H1 (cell line): ENCODE measurements around the gene BAIAP2. TPM values are rescaled to one million over a fixed set of nuclear protein-coding genes. Genes with fewer than 3 reads are reported as not detected.

Experiments
- CTCF ChIA-PET: fragments of 300-600 bp; sonication (Branson Sonifier 250); formaldehyde crosslinking; loops from one replicate; lab custom pipeline; 2021; ENCODE audit not compliant: partially characterized antibody; lab: Charles Lee
- POLR2A ChIA-PET: fragments of 300-600 bp; sonication (Branson Sonifier 250); formaldehyde crosslinking; loops from one replicate; lab custom pipeline; 2021; ENCODE audit warnings: inconsistent platforms; ENCODE audit not compliant: partially characterized antibody; lab: Charles Lee
- DNase-seq, 2 experiments: peaks; one replicate each; pipeline versions ENCODE4 v3.0.0 to v3.0.0-alpha.2; 2010 to 2022; ENCODE audit warnings: low spot score in 2 of 2, low read depth in 1 of 2, mixed read lengths in 1 of 2
- FAIRE-seq: peaks from 2 replicates; lab custom pipeline; 2011; peaks lifted over from hg19 to GRCh38; lab: Jason Lieb, UNC
- H2AFZ ChIP-seq: 2 replicates; pipeline ENCODE4 v1.8.1; 2012; ENCODE audit warnings: low read length, inconsistent platforms
- H2AK5ac ChIP-seq: 2 replicates; pipeline ENCODE4 v1.6.1; 2013; ENCODE audit warnings: low read depth, low read length
- H2BK120ac ChIP-seq: replicated peaks from 2 replicates; pipeline ENCODE3; 2013; ENCODE audit warnings: low read depth, low read length, inconsistent platforms
- H2BK12ac ChIP-seq: 2 replicates; pipeline ENCODE4 v1.6.1; 2013; ENCODE audit warnings: low read depth, low read length
- H2BK15ac ChIP-seq: 2 replicates; pipeline ENCODE4 v1.6.1; 2013; ENCODE audit warnings: low read length
- H2BK20ac ChIP-seq: 2 replicates; pipeline ENCODE4 v1.6.1; 2013; ENCODE audit warnings: low read length
- H2BK5ac ChIP-seq: 2 replicates; pipeline ENCODE4 v1.6.1; 2013; ENCODE audit warnings: low read depth, low read length
- H3K14ac ChIP-seq: 2 replicates; pipeline ENCODE4 v1.6.1; 2013; ENCODE audit warnings: inconsistent platforms; ENCODE audit not compliant: insufficient read length
- H3K18ac ChIP-seq: 2 replicates; pipeline ENCODE4 v1.6.1; 2013; ENCODE audit warnings: low read length; ENCODE audit errors: extremely low read depth
- H3K23ac ChIP-seq: 2 replicates; pipeline ENCODE4 v1.6.1; 2013; ENCODE audit warnings: inconsistent platforms; ENCODE audit not compliant: insufficient read length
- H3K23me2 ChIP-seq: 2 replicates; pipeline ENCODE4 v1.6.1; 2013; ENCODE audit warnings: low read depth, low read length
- H3K27ac ChIP-seq: 2 replicates; pipeline ENCODE4 v1.6.1; 2011; ENCODE audit warnings: low read depth, low read length, inconsistent platforms
- H3K27me3 ChIP-seq, 4 experiments: replicated peaks in 1 of 4; 1 replicate in 1 of 4; 2 replicates in 3 of 4; pipeline versions ENCODE4 v1.6.1 to v1.8.1; 2011 to 2013; ENCODE audit warnings: low read length in 3 of 4, mild to moderate bottlenecking in 3 of 4, inconsistent platforms in 2 of 4, mixed read lengths in 2 of 4, moderate library complexity in 1 of 4; ENCODE audit not compliant: control insufficient read depth in 3 of 4, insufficient read depth in 3 of 4; ENCODE audit errors: extremely low read depth in 1 of 4
- H3K36me3 ChIP-seq, 4 experiments: 2 replicates each; pipeline versions ENCODE4 v1.6.1 to v1.8.1; 2011 to 2013; ENCODE audit warnings: mild to moderate bottlenecking in 4 of 4, low read length in 3 of 4, moderate library complexity in 2 of 4, control low read depth in 1 of 4, inconsistent platforms in 1 of 4; ENCODE audit not compliant: insufficient read depth in 4 of 4, control insufficient read depth in 2 of 4
- H3K4ac ChIP-seq: replicated peaks from 2 replicates; pipeline ENCODE3; 2013; ENCODE audit warnings: low read length, low read depth, mixed read lengths, inconsistent platforms; ENCODE audit not compliant: insufficient read length
- H3K4me1 ChIP-seq, 4 experiments: replicated peaks in 1 of 4; 1 replicate in 1 of 4; 2 replicates in 3 of 4; pipeline versions ENCODE4 v1.6.1 to v1.8.1; 2011 to 2013; ENCODE audit warnings: low read length in 3 of 4, inconsistent platforms in 2 of 4, mixed read lengths in 1 of 4; ENCODE audit not compliant: insufficient read depth in 4 of 4, control insufficient read depth in 3 of 4
- H3K4me2 ChIP-seq, 2 experiments: 2 replicates each; pipeline versions ENCODE4 v1.6.1 to v1.8.1; 2011 to 2013; ENCODE audit warnings: low read depth in 2 of 2, low read length in 2 of 2, control low read depth in 1 of 2, inconsistent platforms in 1 of 2, mild to moderate bottlenecking in 1 of 2; ENCODE audit not compliant: insufficient read depth in 1 of 2
- H3K4me3 ChIP-seq, 4 experiments: fragments of 200-600, 300-600 bp in 1 of 4; sonication (generic), shearing (Covaris generic), sonication (Bioruptor Twin) in 1 of 4; 2 replicates each; pipeline versions ENCODE4 v1.5.1 to v1.8.1; 2011 to 2016; ENCODE audit warnings: low read length in 4 of 4, low read depth in 3 of 4, control low read depth in 2 of 4, inconsistent platforms in 2 of 4, mild to moderate bottlenecking in 2 of 4, mixed read lengths in 1 of 4, moderate library complexity in 1 of 4; ENCODE audit not compliant: insufficient read depth in 2 of 4; ENCODE audit errors: extremely low read depth in 1 of 4
- H3K56ac ChIP-seq: replicated peaks from 2 replicates; pipeline ENCODE3; 2013; ENCODE audit warnings: low read depth, mild to moderate bottlenecking, mixed read lengths, low read length, inconsistent platforms; ENCODE audit not compliant: insufficient read length
- H3K79me1 ChIP-seq: 2 replicates; pipeline ENCODE4 v1.6.1; 2013; ENCODE audit warnings: low read depth, low read length, control low read depth
- H3K79me2 ChIP-seq, 2 experiments: 2 replicates each; pipeline versions ENCODE4 v1.6.1 to v1.8.1; 2012 to 2013; ENCODE audit warnings: low read length in 2 of 2, mild to moderate bottlenecking in 2 of 2, inconsistent platforms in 1 of 2; ENCODE audit not compliant: insufficient read depth in 2 of 2, control insufficient read depth in 1 of 2
- H3K9ac ChIP-seq, 4 experiments: replicated peaks in 1 of 4; 1 replicate in 1 of 4; 2 replicates in 3 of 4; pipeline versions ENCODE4 v1.6.1 to v1.8.1; 2011 to 2013; ENCODE audit warnings: low read depth in 3 of 4, low read length in 3 of 4, control low read depth in 2 of 4, mild to moderate bottlenecking in 2 of 4, moderate library complexity in 2 of 4, inconsistent platforms in 1 of 4; ENCODE audit errors: extremely low read depth in 1 of 4
- H3K9me3 ChIP-seq, 2 experiments: 2 replicates each; pipeline versions ENCODE4 v1.6.1 to v1.8.1; 2012 to 2013; ENCODE audit warnings: mild to moderate bottlenecking in 2 of 2, moderate library complexity in 2 of 2, control low read depth in 1 of 2, inconsistent platforms in 1 of 2, low read depth in 1 of 2, low read length in 1 of 2, mixed read lengths in 1 of 2; ENCODE audit not compliant: insufficient read depth in 2 of 2
- H4K20me1 ChIP-seq, 2 experiments: replicated peaks in 1 of 2; 2 replicates each; pipeline versions ENCODE3 to v1.8.1; 2011 to 2013; ENCODE audit warnings: inconsistent platforms in 2 of 2, low read length in 2 of 2, mild to moderate bottlenecking in 1 of 2; ENCODE audit not compliant: insufficient read depth in 2 of 2, control insufficient read depth in 1 of 2
- H4K5ac ChIP-seq: 2 replicates; pipeline ENCODE4 v1.6.1; 2013; ENCODE audit warnings: low read length, low read depth, mixed read lengths, inconsistent platforms; ENCODE audit not compliant: insufficient read length
- H4K8ac ChIP-seq: 2 replicates; pipeline ENCODE4 v1.8.0; 2013; ENCODE audit warnings: mild to moderate bottlenecking, moderate library complexity, low read length, inconsistent platforms; ENCODE audit not compliant: insufficient read depth; ENCODE audit errors: extremely low read depth
- H4K91ac ChIP-seq: replicated peaks from 2 replicates; pipeline ENCODE3; 2013; ENCODE audit warnings: low read length, mixed read lengths, inconsistent platforms; ENCODE audit not compliant: insufficient read length
- BCL11A ChIP-seq, 2 experiments: IDR thresholded peaks; one replicate each; pipeline ENCODE4 v1.6.1; 2011; ENCODE audit warnings: low read depth in 2 of 2, low read length in 2 of 2, mild to moderate bottlenecking in 2 of 2
- BRCA1 ChIP-seq: IDR thresholded peaks from 2 replicates; pipeline ENCODE4 v1.6.1; 2012; ENCODE audit warnings: low read depth, low read length, improper control_type of control experiment
- CBX5 ChIP-seq: fragments of 300-800, 300-1000 bp; sonication (generic); IDR thresholded peaks from 2 replicates; pipeline ENCODE4 v1.7.1; 2016; ENCODE audit warnings: antibody characterized with exemption, low read length, low read depth
- SIX5 ChIP-seq: IDR thresholded peaks from 2 replicates; pipeline ENCODE4 v1.6.1; 2011; ENCODE audit warnings: mild to moderate bottlenecking, low read depth, low read length
- SRF ChIP-seq: IDR thresholded peaks from 2 replicates; pipeline ENCODE4 v1.6.1; 2011; ENCODE audit warnings: mild to moderate bottlenecking, low read depth, low read length, moderate library complexity
- TAF1 ChIP-seq: IDR thresholded peaks from 2 replicates; pipeline ENCODE4 v1.6.1; 2011; ENCODE audit warnings: mild to moderate bottlenecking, low read depth, low read length
- WGBS, 2 experiments: shearing (Covaris generic) in 1 of 2; methylation state at CpG; one replicate each; pipeline versions ENCODE4 v1.1.6 to v1.1.7; 2013 to 2015; ENCODE audit warnings: low lambda C conversion rate in 2 of 2, mixed read lengths in 2 of 2, inconsistent platforms in 1 of 2, low coverage in 1 of 2, missing lambda C conversion rate in 1 of 2; ENCODE audit not compliant: insufficient replicate concordance in 2 of 2, insufficient coverage in 1 of 2, insufficient read length in 1 of 2; ENCODE audit errors: extremely low coverage in 1 of 2, missing lambda C conversion rate in 1 of 2; 5-methylcytosine and 5-hydroxymethylcytosine counted together
- polyA plus RNA-seq, 7 experiments: library from polyadenylated mRNA; depleted of rRNA in 3 of 7; stranded (reverse) in 5 of 7; unstranded in 2 of 7; fragments of >200 nt in 5 of 7; fragments of 200-250 nt in 2 of 7; gene quantifications; 1 replicate in 5 of 7; 2 replicates in 1 of 7; 4 replicates in 1 of 7; pipeline versions ENCODE4 v1.2.1 to v1.2.3, GENCODE V29; 2011 to 2013; ENCODE audit warnings: missing spikeins in 2 of 7, mixed read lengths in 2 of 7
- total RNA-seq: library from RNA; stranded (reverse); fragmentation: NEBNext Ultra II Directional; extraction: Animal tissue kit (Norgen Biotek cat#: 25700); gene quantifications from 2 replicates; pipeline ENCODE4 v1.2.1, GENCODE V29; 2021
- TF ChIP-seq, protein P1 (sequence below), 3 experiments: IDR thresholded peaks; 1 replicate in 2 of 3; 2 replicates in 1 of 3; pipeline versions ENCODE4 v1.5.1 to v1.6.1; 2011; ENCODE audit warnings: low read length in 3 of 3, mild to moderate bottlenecking in 3 of 3, inconsistent platforms in 2 of 3, low read depth in 1 of 3, moderate library complexity in 1 of 3; ENCODE audit not compliant: insufficient read depth in 1 of 3; ENCODE audit errors: control extremely low read depth in 1 of 3

The BAIAP2 gene
- total and polyA plus RNA-seq, 2 of the 8 experiments (the other 6 are each of a cell fraction or from before 2014, with no cell fraction given), result 10.0 to 22.8 TPM

- H3K23me2 ChIP-seq, result no peaks in the 10 kb centered on the region
- WGBS, 2 experiments, result 90% methylated on average over 30 of the region's 30 CpGs; no CpG with 5 or more reads in 1 of the 2 experiments
- no peaks in the 10 kb centered on the region for H3K4me1 ChIP-seq
- H3K36me3 ChIP-seq, result no peaks in the 10 kb centered on the region
- no peak overlapping the region for H2AFZ ChIP-seq
- no peak overlapping the region for H2BK12ac ChIP-seq
- DNase-seq (no peak), FAIRE-seq (no peak)
- H2BK20ac ChIP-seq, result no peak overlapping the region
- no peaks in the 10 kb centered on the region for H3K27me3 ChIP-seq
- H3K14ac ChIP-seq, result no peak overlapping the region
- H3K9me3 ChIP-seq, result no peaks in the 10 kb centered on the region
- H4K5ac ChIP-seq, result no peak overlapping the region
- no peaks in the 10 kb centered on the region for H3K79me2 ChIP-seq
- POLR2A ChIA-PET, result no interaction called here
- H3K4me2 ChIP-seq, result no peak overlapping the region
- H3K4ac ChIP-seq, result no peak overlapping the region
- no peak overlapping the region for H2BK15ac ChIP-seq
- H3K9ac ChIP-seq, result no peak overlapping the region
- H2BK5ac ChIP-seq, result no peak overlapping the region
- H3K27ac ChIP-seq, result no peak overlapping the region
- CTCF ChIA-PET, result interaction anchor here (1.2 to 1.7 kb wide), 3 partner anchors 9 to 119 kb away, joined by 3 to 6 read pairs (median 3); no protein-coding TSS in a partner anchor
- H3K56ac ChIP-seq, result no peak overlapping the region
- no peak overlapping the region for H2BK120ac ChIP-seq
- TF ChIP-seq TAF1 (no peak), CBX5 (no peak), BRCA1 (no peak), BCL11A (IDR thresholded peaks at IDR 0.05; ENCODE audit: low read depth in 2 of 2, low read length in 2 of 2) (no peak), SRF (no peak), SIX5 (no peak)
- TF ChIP-seq, protein P1, sequence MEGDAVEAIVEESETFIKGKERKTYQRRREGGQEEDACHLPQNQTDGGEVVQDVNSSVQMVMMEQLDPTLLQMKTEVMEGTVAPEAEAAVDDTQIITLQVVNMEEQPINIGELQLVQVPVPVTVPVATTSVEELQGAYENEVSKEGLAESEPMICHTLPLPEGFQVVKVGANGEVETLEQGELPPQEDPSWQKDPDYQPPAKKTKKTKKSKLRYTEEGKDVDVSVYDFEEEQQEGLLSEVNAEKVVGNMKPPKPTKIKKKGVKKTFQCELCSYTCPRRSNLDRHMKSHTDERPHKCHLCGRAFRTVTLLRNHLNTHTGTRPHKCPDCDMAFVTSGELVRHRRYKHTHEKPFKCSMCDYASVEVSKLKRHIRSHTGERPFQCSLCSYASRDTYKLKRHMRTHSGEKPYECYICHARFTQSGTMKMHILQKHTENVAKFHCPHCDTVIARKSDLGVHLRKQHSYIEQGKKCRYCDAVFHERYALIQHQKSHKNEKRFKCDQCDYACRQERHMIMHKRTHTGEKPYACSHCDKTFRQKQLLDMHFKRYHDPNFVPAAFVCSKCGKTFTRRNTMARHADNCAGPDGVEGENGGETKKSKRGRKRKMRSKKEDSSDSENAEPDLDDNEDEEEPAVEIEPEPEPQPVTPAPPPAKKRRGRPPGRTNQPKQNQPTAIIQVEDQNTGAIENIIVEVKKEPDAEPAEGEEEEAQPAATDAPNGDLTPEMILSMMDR (IDR thresholded peaks at IDR 0.05; ENCODE audit: control extremely low read depth in 1 of 3, insufficient read depth in 1 of 3, low read depth in 1 of 3, low read length in 3 of 3), result no peak
- H4K8ac ChIP-seq, result peak overlapping the region; percentile 51
- no peak overlapping the region for H2AK5ac ChIP-seq
- H4K20me1 ChIP-seq, result no peaks in the 10 kb centered on the region
- no peak overlapping the region for H4K91ac ChIP-seq
- H3K79me1 ChIP-seq, result no peaks in the 10 kb centered on the region; the same call in none of the 2 replicates
- H3K4me3 ChIP-seq, result no peak overlapping the region
- H3K18ac ChIP-seq, result no peak overlapping the region
- no peak overlapping the region for H3K23ac ChIP-seq
Observed at GRCh38 chr17:81110488-81111040, 75.6 kb downstream of the BAIAP2 start.
